Measurements from ENCODE around the gene PCNA. TPM values are rescaled to one million over a fixed set of nuclear protein-coding genes. Genes with fewer than 3 reads are reported as not detected.
A peak's percentile ranks its signal among the peaks of the same experiment; 100 is the strongest.
"Not testable (repeated sequence)": the region's sequence is repeated elsewhere in the genome, so short reads cannot be mapped to it uniquely, and the experiment has no call there.

The PCNA gene
- total RNA-seq, 4 donors from 2014 or later, result 58.9 to 160 (median 97.1) TPM

DNA sequence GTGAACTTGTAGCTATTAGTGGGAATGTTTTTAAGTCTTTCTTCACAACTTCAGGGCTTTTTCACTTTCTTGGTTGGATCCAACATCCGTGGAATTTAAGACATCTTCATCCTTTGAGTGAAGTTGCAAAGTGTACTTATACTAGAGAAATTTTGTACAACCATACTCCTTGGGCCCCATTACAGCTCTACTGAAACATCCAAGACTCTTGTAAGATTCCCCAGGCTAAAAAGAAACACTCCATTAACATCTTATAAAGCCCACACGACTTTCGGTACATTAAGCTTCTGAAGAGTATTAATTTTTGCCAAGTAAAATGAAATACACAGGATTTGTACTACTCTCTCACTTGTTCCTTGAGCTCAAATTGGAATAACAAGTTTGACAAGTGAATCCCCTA lies 5.4 kb downstream of the PCNA start:
- TF ChIP-seq POLR2A (IDR thresholded peaks at IDR 0.05) (no peak), CTCF (IDR thresholded peaks at IDR 0.05) (no peak)
- peaks cover 6 to 58% (median 10%) of the 10 kb centered on the region in 3 donors for H3K36me3 ChIP-seq
- no peak for DNase-seq
- H3K9me3 ChIP-seq, result no peaks in the 10 kb centered on the region
- peaks cover 0 to 45% (median 30%) of the 10 kb centered on the region in 3 donors for H3K4me1 ChIP-seq
- H3K27me3 ChIP-seq, result no peaks in the 10 kb centered on the region
- H3K27ac ChIP-seq, result no peak overlapping the region
- intact Hi-C loops (cut with DNase I), result no loop called here
- WGBS, 2 donors, result 43 to 62% methylated on average over 3 of the region's 3 CpGs
- no peak overlapping the region for H3K4me3 ChIP-seq

DNA sequence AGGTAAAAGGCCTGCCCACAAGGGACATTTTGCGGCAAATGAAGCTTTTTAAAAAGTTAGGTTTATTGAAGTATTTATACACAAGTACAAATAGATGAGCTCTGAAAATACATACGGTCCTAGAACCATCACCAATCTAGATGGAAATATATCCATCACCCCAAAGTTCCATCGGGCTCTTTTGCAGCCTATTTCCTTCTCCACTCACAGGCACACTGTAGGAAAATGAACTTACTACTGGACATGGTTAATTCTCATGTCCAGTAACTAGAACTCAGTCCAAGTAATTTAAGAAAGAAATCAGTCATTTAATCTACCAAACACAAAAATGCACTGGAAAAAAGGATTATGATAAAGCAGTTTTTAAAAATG lies 6.2 kb downstream of the PCNA start:
- no peaks in the 10 kb centered on the region for H3K27me3 ChIP-seq
- TF ChIP-seq POLR2A (IDR thresholded peaks at IDR 0.05) (no peak), CTCF (IDR thresholded peaks at IDR 0.05) (no peak)
- intact Hi-C loops (cut with DNase I), result no loop called here
- WGBS, 2 donors, result 20 to 39% methylated on average over 3 of the region's 3 CpGs
- H3K9me3 ChIP-seq, result no peaks in the 10 kb centered on the region
- peaks cover 0 to 39% (median 26%) of the 10 kb centered on the region in 3 donors for H3K4me1 ChIP-seq
- DNase-seq, result no peak
- H3K27ac ChIP-seq, result peak overlapping the region; percentile 92 to 98 (median 96)
- peak overlapping the region; percentile 60 to 86 (median 77) for H3K4me3 ChIP-seq
- H3K36me3 ChIP-seq, result peaks cover 6 to 66% (median 10%) of the 10 kb centered on the region in 3 donors

GRCh38 chr20:5109276-5109675 lies 10.5 kb downstream of the PCNA start:
- 83 to 87% methylated on average over 2 to 5 of the region's 5 CpGs for WGBS, 2 donors
- H3K4me3 ChIP-seq, result no peak overlapping the region
- H3K4me1 ChIP-seq, result peaks cover 0 to 17% (median 9%) of the 10 kb centered on the region in 3 donors
- H3K27me3 ChIP-seq, result no peaks in the 10 kb centered on the region
- intact Hi-C loops (cut with DNase I), result loop anchor here (10.0 kb wide), 2 partner anchors 144 to 494 kb away; no protein-coding TSS in a partner anchor
- no peak overlapping the region for H3K27ac ChIP-seq
- TF ChIP-seq CTCF (IDR thresholded peaks at IDR 0.05) (no peak), POLR2A (IDR thresholded peaks at IDR 0.05) (no peak)
- no peaks in the 10 kb centered on the region for H3K9me3 ChIP-seq
- H3K36me3 ChIP-seq, result peaks cover 0 to 72% (median 2%) of the 10 kb centered on the region in 3 donors
- no peak for DNase-seq

DNA sequence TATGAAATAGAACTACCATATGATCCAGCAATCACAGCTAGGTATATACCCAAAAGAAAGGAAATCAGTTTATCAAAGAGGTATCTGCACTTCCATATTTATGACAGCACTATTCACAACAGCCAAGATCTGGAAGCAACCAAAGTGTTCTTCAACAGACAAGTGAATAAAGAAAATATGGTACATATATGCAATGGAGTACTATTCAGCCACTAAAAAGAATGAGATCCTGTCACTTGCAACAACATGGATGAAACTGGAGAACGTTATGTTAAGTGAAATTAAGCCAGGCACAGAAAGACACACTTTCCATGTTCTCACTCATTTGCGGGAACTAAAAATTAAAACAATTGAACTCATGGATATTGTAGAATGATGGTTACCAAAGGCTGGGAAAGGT lies 15.3 kb downstream of the PCNA start:
- no peaks in the 10 kb centered on the region for H3K27me3 ChIP-seq
- no peak for DNase-seq
- peaks cover 0 to 96% (median 10%) of the 10 kb centered on the region in 3 donors for H3K36me3 ChIP-seq
- no peak for TF ChIP-seq POLR2A (IDR thresholded peaks at IDR 0.05)
- TF ChIP-seq CTCF (IDR thresholded peaks at IDR 0.05), result no peak
- H3K9me3 ChIP-seq, result no peaks in the 10 kb centered on the region
- no peak overlapping the region for H3K4me3 ChIP-seq
- 93 to 96% methylated on average over 2 of the region's 2 CpGs for WGBS, 2 donors
- no peak overlapping the region for H3K27ac ChIP-seq
- no peaks in the 10 kb centered on the region for H3K4me1 ChIP-seq
- intact Hi-C loops (cut with DNase I), result loop anchor here (10.0 kb wide), 2 partner anchors 140 to 490 kb away; no protein-coding TSS in a partner anchor

GRCh38 chr20:5100684-5101347 lies 18.9 kb downstream of the PCNA start:
- Histone ChIP-seq H3K27ac (no peak overlapping the region), H3K4me1 (no peaks in the 10 kb centered on the region), H3K4me3 (no peak overlapping the region)

GRCh38 chr20:5099909-5100308 lies 19.8 kb downstream of the PCNA start:
- not testable (repeated sequence) for DNase-seq, H3K4me1 ChIP-seq, H3K9me3 ChIP-seq, H3K4me3 ChIP-seq, H3K27me3 ChIP-seq, H3K27ac ChIP-seq
- intact Hi-C loops (cut with DNase I), result loop anchor here (10.0 kb wide), 2 partner anchors 135 to 485 kb away; no protein-coding TSS in a partner anchor
- WGBS, 2 donors, result 89 to 95% methylated on average over 3 of the region's 3 CpGs
- peaks cover 0 to 93% (median 10%) of the 10 kb centered on the region in 3 donors for H3K36me3 ChIP-seq

More at GRCh38 chr20:5100684-5101347, 18.9 kb downstream of the PCNA start:
- DNase-seq, result no peak
- TF ChIP-seq CTCF (IDR thresholded peaks at IDR 0.05) (peak; percentile 66 to 91 (median 90)), POLR2A (IDR thresholded peaks at IDR 0.05) (no peak)
- intact Hi-C loops (cut with DNase I), result loop anchor here (10.0 kb wide), 2 partner anchors 136 to 486 kb away; no protein-coding TSS in a partner anchor
- Histone ChIP-seq H3K27me3 (no peaks in the 10 kb centered on the region), H3K36me3 (peaks cover 0 to 96% (median 10%) of the 10 kb centered on the region in 3 donors), H3K9me3 (no peaks in the 10 kb centered on the region)
- 5 to 10% methylated on average over 9 of the region's 9 CpGs for WGBS, 2 donors

DNA sequence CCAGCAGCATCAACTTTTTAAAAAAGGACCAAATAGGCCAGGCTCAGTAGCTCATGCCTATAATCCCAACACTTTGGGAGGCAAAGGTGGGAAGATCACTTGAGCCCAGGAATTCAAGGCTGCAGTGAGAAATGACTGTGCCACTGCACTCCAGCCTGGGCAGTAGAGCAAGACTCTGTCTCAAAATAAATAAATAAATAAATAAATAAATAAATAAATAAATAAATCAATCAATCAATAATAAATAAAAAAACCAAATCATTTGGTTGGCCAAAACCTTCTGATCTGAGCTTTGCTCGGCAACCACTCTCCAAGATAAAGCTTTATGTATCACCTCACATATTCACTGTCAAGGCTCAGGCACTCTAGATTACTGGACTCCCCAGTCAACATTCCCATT lies 20.7 kb downstream of the PCNA start:
- H3K27me3 ChIP-seq; intact Hi-C loops (cut with DNase I); DNase-seq; H3K27ac ChIP-seq; H3K4me1 ChIP-seq; H3K9me3 ChIP-seq; H3K4me3 ChIP-seq: not testable (repeated sequence)
- peaks cover 0 to 84% (median 6%) of the 10 kb centered on the region in 3 donors for H3K36me3 ChIP-seq
- 86 to 94% methylated on average over 1 of the region's 1 CpG for WGBS, 2 donors

All from esophagus squamous epithelium (tissue), 5 donors.